Activated naive CD4-positive, alpha-beta T cell treated with anti-CD3 and anti-CD28 coated beads, Interleukin-2, amount 50 U/mL, for 16 hours (primary cell): Measurements from ENCODE around the gene LSP1.

Experiments
- DNase-seq: peaks from one replicate; pipeline ENCODE4 v3.0.0-alpha.2; 2020

LSP1 gene

DNA sequence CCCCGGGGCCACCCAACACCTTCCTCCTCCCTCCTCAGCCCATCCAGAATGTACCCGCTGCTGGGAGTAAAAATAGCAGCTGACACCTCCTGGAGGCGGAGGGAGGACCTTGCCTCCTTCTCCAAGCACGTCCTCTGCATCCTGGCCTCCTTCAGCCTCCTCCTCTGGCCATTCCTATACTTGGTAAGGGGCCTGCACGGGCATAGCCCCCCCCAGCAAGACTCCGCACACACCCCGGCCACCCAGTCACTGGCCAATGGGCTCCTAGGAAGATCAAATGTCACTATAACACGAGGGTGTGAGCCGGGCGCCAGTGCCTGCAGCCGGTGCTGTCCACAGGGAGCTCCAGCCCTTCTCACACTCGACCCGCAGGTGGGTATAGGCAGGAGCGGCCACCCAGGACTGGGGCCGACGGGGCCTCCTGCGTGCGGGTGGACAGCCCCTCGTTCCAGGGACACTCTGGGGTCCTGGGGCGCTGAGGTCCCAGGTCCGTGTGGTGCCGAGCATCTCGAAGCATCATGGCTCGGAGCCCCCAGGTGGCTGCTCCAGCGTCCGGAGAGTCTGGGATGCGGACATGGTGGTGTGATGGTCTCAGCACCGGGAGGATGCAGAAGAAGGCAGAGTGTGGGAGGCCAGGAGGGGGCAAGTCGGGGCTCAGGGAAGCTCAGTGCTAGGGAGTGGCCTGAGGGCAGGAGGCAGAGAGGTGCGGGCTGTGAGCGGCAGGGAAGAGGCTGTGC is 66.7 kb downstream of the LSP1 start, which contains the start of gene TNNT3:
Gene TNNT3 (plus strand): TSS at position 313 of the 737 bp plus-strand sequence. CDS start 3,172 bp downstream, outside the sequence.
- no peak for DNase-seq

DNA sequence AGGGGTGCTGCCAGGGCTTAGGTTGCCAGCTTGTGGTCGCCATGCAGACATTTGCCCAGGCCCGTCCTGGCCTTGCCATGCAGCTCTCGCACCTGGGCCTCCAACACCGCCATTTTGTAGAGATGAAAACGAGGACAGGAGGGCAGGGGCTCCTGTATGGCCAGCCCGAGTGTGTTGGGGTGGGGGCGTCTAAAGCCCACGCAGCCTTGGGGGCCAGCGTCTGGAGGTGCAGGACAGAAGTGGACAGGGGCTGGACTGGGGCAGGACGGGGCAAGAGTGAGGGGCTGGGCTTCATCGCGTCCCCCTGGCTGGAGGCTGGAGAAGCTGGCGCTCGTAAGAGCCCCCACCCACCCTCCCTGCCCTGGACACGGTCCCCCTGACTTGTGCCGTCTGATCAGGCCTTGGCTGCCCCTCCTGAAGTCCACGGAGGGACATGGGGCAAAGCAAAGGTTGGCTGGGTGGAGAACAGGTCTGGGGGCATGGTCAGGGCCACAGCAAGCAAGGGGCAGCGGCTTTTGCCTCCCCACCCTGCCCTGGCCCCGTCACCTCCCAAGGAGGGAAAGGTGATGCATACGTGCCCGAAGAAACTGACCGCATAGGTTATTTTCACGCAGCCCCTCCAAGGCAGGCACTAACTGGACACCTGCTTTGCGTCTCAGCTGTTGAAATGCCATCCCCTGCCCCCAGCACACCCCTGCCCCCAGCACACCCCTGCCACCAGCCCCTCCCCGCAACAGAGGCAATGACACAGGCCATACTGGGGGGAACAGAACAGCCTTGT is 67.4 kb downstream of the LSP1 start:
- DNase-seq: no peak

DNA sequence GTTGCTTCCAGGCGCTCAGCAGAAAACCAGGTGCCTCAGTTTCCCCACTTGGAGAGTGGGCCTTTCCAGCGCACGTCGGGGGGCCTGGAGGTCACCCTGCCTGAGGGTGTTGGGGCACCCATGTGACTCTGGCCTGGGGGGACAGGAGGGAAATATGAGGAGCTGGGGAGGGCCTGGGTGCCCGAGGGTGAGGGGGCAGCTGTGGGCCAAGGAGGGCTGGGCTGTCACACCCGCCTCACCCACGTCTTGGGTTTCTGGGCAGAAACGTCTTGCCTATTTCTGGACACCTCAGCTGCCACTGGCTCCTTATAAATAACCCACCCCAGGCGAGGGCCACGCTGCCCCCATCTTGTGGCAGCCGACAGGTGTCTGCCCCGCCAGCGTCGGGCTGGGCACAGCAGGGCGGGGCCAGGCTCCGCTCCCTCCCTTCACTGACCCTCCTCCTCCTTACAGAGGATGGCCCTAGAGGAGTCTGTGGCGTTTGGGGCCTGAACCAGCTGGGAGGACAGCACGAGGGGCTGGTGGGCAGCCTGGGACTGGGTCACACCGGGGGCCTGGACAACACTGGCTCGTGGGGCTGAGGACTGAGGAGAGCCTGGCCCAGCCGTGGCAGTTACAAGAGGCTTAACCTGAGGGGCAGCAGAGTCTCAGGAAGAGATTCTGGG is 68.2 kb downstream of the LSP1 start:
- no peak for DNase-seq

GRCh38 chr11:1921574-1922141 is 68.8 kb downstream of the LSP1 start:
- no peak for DNase-seq

DNA sequence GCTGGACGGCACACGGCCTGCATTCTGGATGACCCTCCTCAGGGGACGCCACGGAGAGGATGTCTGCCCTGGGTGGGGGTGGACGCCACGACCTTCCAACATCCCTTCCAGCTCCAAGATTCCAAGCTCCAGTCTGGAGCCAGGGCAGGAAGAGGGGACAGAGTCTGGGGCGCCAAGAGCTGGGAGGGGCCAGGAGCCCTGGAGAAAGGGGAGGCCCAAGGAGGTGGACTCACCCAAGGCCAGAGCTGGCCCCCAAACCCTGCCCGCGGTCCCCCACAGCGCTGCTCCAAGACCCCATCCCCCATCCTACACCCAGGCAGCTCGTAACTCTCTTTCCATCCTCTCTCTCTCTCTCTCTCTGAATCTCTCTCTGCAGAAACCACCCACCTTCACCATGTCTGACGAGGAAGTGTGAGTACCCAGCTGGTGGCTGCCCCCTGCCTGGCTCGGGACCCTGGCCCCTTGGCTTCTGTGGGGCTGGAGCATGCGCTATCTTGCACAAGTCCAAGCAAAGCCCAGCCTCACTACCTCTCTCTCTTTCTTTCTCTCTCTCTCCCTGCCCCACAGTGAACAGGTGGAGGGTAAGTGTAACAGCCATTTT is 69.7 kb downstream of the LSP1 start:
- no peak for DNase-seq

DNA sequence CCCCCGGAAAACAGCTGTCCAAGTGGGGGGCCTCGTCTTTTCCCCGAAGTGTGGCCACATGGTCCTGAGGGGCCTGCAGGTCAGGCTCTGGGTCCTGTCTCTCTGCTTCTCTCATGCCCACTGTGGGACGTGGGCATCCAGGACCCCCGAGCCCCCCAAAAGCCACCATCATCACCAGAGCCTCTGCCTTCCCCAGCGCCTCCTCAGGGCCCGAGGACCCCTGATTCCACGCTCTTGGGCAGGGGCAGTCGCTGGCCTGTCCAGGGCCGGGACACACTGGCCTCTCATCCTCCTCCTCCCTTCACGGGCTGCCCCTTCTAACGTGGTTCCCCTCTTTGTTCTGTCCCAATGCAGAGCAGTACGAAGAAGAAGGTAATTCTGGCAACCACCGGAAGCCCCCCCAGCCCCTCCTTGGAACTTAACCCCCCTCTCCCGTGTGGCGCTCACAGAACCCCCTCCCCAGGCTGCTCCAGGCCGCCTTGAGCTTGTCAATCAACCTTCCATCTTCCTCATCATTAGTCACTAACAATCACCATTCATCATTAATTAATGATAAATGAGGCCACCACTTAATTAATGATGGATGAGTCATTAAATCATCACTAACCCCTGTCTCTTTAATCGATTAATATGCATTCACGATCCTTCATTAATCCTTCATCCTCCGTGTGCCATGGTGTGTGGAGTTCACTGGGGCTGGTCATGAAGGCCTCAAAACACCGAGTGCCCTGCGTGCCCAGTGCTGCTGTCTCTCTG is 70.5 kb downstream of the LSP1 start:
- DNase-seq: no peak

DNA sequence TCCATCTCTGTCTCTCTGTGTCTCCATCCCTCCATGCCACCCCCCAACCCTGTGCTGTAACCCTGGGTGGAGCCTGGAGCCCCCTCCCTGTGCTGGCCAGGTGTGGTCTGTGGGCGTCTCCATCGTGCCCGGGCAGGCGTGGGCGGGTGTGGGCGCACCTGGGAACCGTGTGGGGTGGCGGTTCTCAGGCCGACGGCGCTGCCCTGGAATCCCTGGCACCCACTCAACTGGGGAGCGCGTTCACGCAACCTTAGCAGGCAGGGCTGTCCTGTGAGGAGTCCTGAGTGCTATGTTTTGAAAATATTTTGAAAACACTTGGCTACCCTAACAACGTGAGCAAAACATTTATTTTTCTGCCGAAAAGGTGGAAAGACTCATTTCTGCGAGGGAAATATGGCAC is 71.3 kb downstream of the LSP1 start:
- DNase-seq: no peak

- no peak for DNase-seq
These were observed 71.9 kb downstream of the LSP1 start for GRCh38 chr11:1924646-1925372.

GRCh38 chr11:1925373-1926155 is 72.7 kb downstream of the LSP1 start:
- no peak for DNase-seq

DNA sequence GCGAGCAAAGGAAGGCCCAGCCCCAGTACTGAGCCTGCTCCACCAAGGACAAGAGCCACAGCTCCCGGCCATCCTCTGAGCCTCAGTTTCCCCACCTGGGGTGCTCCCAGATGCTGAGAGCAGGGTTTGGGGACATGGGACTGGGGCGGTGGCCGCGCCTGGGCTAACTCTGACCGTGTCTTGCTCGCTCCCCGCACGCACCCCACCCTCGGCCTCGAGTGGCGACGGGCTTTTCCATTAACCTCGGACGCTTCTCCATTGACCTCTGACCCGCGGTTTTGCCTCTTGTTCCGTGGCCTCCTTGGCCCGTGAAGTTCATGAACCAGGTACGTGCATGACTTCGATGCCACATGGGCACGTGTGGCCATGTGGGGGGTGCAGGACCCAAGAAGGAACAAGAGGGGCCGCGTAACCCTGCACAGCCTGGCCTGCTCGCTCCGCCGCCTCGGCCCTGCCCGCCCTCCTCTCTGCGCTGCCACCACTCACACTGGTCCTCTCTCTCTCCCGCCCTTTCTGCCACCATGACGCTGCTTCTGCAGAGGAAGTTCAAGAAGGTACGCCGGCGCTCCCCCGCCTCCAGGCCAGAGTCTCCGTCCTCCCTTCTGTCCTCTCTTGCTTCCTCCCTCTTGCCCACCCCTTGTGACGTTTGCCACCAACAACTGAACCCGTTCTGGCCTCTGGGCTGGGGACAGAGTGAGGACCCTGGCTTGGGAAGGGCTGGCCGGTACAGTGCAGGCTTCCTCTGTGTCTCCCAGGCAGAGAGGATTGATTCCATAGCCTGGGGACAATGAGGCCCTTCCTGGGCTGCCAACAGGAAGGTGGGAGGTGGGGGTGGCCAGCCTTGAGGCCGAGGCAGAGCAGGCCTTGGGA is 73.5 kb downstream of the LSP1 start:
- no peak for DNase-seq

DNA sequence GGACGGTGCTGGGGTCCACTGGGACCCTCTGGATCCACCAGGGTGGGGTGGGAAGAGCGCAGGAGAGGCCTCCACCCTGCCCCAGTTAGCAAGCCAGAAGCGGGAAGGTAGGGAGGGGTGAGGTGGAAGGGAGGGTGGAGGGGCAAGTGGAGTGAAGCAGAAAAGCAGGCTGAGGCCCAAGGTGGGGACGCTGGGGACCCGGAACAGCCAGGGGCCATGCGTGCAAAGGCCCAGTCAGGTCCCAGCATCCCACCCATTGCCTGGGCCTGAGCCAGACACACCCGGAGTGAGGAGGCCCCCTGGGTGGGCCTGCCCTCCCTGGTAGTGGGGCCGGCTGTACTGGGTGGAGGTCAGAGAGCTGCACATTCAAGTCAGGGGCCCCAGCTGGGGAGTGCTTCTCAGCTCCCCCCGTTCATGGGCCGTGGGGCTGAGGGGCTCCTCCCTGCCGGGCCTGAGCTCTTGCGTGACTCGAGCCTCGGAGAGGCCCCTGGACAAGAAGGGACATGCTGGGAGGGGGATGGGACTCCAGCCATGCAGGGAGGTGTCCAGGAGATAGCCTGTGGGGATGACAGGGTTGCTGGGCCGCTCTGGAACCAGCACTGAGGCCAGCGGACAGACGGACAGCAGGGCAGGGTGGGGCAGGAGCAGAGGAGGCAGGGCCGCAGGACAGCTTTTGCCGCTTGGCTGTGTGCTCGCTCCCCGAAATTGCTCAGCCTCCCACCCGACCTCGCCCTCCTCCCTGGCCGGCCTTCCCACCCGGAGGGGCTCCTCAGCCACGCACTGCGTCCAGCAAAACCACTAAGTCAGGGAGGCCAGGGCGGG is 74.4 kb downstream of the LSP1 start:
- DNase-seq: no peak

DNA sequence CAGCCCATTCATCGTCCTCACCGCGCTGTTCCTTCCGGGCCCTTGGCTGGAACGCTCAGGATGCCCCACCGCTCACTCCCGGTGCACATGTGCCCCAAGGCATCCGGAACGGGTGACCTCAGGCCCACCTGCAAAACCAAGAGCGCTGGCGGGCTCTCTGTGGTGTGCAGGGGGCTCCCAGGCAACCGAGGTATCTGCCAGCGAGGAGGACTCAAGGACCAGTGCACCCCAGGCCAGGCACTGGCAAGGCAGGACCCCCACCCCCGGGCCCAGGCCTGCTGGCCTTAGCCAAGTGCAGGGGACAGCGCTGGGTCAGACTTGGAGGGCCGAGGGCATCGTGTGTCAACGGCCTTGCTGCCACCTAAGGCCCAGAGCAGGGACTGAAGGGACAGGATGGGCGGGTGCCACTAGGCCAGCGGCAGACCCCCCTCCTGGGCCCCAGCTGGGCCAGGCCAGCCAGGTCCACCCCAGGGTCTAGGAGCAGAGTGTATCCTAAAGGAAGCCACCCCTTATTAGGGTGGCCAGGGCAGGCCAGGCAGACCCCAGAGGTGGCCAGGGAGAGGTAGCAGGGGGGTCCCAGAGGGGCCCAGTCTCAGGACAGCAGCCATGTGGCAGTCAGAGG is 75.1 kb downstream of the LSP1 start:
- DNase-seq: no peak

- DNase-seq: no peak
These were observed 75.6 kb downstream of the LSP1 start for GRCh38 chr11:1928470-1928890.

DNA sequence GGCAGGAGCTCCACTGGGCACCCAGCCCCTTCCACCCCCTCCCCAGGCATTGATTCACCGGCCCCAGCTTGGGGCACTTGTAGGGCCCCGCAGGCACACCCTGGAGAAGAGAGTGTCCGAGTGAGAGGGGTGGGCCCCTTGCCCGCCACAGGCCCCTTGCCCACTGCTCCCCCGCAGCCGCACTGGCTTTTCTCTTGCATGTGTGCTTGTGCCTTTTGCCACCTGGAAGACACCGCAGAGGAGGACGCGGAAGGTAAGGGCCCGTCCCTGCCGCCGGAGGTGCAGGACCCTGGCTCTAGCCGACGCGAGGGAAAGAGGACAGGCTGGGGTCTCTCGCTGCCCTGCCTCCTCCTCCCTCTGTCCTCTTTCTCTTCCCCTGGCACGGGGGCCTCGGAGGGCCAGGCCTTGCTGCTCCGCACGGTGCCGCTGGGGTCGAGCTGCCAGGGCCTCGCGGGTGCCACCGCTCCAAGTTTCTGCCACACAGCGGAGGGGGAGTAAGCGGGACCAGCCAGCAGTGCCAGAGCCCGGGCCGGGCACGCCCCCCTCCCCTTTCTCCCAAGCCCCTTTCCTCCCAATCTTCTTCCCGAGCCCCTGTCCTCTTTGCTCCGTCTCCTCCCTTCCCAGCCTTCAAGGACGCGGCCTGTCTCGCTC is 76.1 kb downstream of the LSP1 start:
- DNase-seq: peak; percentile 7

DNA sequence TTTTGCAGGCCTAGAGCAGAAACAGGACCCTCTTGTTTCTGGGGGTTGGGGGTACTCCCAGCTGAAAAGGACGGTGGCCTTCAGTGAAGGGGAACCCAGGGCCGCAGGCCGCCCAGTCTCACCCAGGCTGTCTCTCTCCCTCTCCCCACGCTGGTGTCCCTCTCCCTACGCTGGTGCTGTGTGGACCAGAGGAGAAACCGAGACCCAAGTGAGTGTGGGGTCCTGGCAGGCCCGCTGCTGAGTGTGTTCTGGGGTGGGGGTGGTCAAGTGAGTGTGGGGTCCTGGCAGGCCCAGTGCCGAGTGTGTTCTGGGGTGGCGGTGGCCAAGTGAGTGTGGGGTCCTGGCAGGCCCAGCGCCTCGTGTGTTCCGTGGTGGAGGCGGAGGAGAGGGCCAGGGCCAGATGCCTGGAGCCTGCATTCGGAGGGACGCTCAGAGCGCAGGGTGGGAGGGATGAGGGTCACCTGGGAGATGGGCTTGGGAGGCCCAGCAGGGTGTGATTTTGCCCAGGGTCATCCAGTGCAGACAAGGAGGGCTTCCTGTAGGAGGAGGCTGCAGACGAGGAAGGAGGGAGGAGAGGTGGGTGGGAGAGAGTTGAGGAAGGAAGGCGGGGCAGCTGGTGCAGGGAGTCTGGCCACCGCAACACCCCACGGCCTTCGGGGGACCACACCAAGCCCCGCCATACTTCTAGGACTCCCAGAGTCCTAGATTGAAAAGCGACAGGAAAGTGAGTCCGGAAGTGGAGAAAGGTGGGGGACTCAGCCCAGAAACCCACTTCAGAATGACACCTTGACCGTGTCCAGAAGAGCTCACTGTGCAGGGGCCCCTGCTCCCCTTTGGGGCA is 77.0 kb downstream of the LSP1 start:
- DNase-seq: peak; percentile 7

DNA sequence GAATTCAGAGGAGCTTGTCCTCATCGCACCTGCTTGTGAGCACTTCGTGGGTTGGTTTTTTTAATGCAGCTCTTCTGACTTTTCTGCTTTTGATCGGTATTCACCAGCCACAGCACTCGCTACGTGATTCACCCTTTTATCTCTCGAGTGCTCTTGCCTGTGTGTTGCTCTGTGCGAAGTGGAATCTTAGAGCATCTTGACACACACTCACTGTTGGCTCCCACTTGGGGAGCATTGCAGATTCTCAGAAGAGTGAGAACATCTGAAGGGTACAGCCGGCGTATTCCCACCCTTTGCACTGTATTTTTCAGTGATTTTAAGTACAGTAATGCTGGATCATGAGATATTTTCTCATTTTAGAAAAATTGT is 77.6 kb downstream of the LSP1 start:
- DNase-seq: no peak
